Measurements from ENCODE around the gene OR5H14. TPM values are rescaled to one million over a fixed set of nuclear protein-coding genes. Genes with fewer than 3 reads are reported as not detected.

Gene OR5H14
- total and polyA plus RNA-seq, 8 donors, result not detected

GRCh38 chr3:98172621-98173020, 25.3 kb downstream of the OR5H14 start:
- WGBS, 2 donors, result 63% methylated on average over 7 of the region's 7 CpGs
- no peaks in the 10 kb centered on the region for H3K9me3 ChIP-seq
- no peak for FAIRE-seq

GRCh38 chr3:98180319-98180890, 33.1 kb downstream of the OR5H14 start:
- FAIRE-seq, result no peak
- intact Hi-C loops (cut with DNase I), result no loop called here
- no peak for TF ChIP-seq CTCF (IDR thresholded peaks at IDR 0.05)
- 56 to 67% methylated on average over 3 of the region's 3 CpGs for WGBS, 2 donors
- Histone ChIP-seq H3K27ac (no peak overlapping the region), H3K36me3 (no peaks in the 10 kb centered on the region), H3K4me3 (no peak overlapping the region), H3K4me1 (no peaks in the 10 kb centered on the region), H3K9me3 (no peaks in the 10 kb centered on the region), H3K27me3 (no peaks in the 10 kb centered on the region)
- no peak for DNase-seq
- ATAC-seq, result no peak

More at GRCh38 chr3:98172621-98173020, 25.3 kb downstream of the OR5H14 start:
- ATAC-seq (no peak), DNase-seq (no peak)
- no peak overlapping the region for H3K27ac ChIP-seq
- intact Hi-C loops (cut with DNase I), result no loop called here
- no peak for TF ChIP-seq CTCF (IDR thresholded peaks at IDR 0.05)
- no peaks in the 10 kb centered on the region for H3K27me3 ChIP-seq
- H3K4me3 ChIP-seq, result no peak overlapping the region
- H3K36me3 ChIP-seq, result no peaks in the 10 kb centered on the region
- H3K4me1 ChIP-seq, result no peaks in the 10 kb centered on the region

GRCh38 chr3:98182196-98182595, 34.9 kb downstream of the OR5H14 start:
- no peaks in the 10 kb centered on the region for H3K36me3 ChIP-seq
- H3K4me3 ChIP-seq, result no peak overlapping the region
- FAIRE-seq (no peak), ATAC-seq (no peak), DNase-seq (no peak)
- no peak overlapping the region for H3K27ac ChIP-seq
- H3K9me3 ChIP-seq, result no peaks in the 10 kb centered on the region
- no peak for TF ChIP-seq CTCF (IDR thresholded peaks at IDR 0.05)
- H3K4me1 ChIP-seq, result no peaks in the 10 kb centered on the region
- intact Hi-C loops (cut with DNase I), result no loop called here
- H3K27me3 ChIP-seq, result no peaks in the 10 kb centered on the region

DNA sequence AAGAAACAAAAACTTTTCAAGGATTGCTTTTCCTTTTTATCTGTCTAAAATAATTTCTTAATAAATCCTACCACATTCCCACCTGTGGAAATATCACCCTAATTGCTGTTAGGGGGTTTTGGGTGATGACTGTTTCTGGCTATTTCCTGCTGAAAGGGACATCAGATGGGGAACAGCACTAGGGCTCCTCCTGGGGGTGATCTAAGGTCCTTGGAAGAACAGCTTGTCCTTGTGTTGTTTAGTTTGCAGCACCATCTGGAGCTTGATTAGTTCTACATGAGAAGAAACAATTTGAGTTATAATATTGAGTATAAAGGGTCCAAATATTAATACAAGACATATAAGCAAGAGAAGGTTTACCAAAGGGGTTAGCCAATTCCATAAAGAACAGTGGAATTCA, 37.9 kb downstream of the OR5H14 start:
- intact Hi-C loops (cut with DNase I), result no loop called here
- FAIRE-seq, result no peak
- H3K27me3 ChIP-seq, result no peaks in the 10 kb centered on the region

More for the DNA sequence above, 37.9 kb downstream of the OR5H14 start:
- no peaks in the 10 kb centered on the region for H3K4me1 ChIP-seq
- TF ChIP-seq CTCF (IDR thresholded peaks at IDR 0.05), result no peak
- no peaks in the 10 kb centered on the region for H3K9me3 ChIP-seq
- H3K36me3 ChIP-seq, result no peaks in the 10 kb centered on the region
- no peak for ATAC-seq
- no peak overlapping the region for H3K27ac ChIP-seq
- no peak for DNase-seq
- H3K4me3 ChIP-seq, result no peak overlapping the region
